Hepatocyte (in vitro differentiated cells): Measurements from ENCODE around the gene TMEM114.

Experiments used
- EZH2 ChIP-seq: fragments of 200-600 bp; sonication (generic); IDR thresholded peaks from 2 replicates; pipeline ENCODE4 v1.6.1; 2016; ENCODE audit warnings: antibody characterized with exemption, mild to moderate bottlenecking, borderline replicate concordance
- EZH2phosphoT487 ChIP-seq: fragments of 200-600 bp; sonication (generic); IDR thresholded peaks from one replicate; pipeline ENCODE4 v1.6.1; 2018; ENCODE audit warnings: antibody characterized with exemption, mild to moderate bottlenecking, low read depth, moderate library complexity; ENCODE audit not compliant: unreplicated experiment, severe bottlenecking
- TF ChIP-seq, protein P1 (sequence below): fragments of 200-600 bp; sonication (generic); IDR thresholded peaks from 2 replicates; pipeline ENCODE4 v1.5.1; 2016; ENCODE audit warnings: antibody characterized with exemption, mild to moderate bottlenecking; ENCODE audit not compliant: poor library complexity

DNA sequence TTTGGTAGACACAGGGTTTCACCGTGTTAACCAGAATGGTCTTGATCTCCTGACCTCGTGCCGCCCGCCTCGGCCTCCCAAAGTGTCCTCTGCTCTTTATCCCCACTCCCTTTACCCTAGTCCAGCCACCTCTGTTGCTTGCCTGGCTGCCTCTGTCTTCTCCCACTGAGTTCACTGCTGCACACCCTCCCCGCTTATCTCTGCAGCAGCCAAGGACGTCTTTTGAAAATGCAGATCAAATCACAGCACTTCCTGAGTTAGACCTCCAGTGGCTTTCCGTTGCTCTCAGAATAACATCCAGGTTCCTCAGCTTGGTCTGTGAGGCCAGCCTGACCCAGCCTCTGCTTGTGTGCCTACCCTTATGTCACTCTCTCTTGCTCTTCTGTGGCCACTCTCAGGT, 36.6 kb upstream of the TMEM114 start:
- TF ChIP-seq, protein P1, sequence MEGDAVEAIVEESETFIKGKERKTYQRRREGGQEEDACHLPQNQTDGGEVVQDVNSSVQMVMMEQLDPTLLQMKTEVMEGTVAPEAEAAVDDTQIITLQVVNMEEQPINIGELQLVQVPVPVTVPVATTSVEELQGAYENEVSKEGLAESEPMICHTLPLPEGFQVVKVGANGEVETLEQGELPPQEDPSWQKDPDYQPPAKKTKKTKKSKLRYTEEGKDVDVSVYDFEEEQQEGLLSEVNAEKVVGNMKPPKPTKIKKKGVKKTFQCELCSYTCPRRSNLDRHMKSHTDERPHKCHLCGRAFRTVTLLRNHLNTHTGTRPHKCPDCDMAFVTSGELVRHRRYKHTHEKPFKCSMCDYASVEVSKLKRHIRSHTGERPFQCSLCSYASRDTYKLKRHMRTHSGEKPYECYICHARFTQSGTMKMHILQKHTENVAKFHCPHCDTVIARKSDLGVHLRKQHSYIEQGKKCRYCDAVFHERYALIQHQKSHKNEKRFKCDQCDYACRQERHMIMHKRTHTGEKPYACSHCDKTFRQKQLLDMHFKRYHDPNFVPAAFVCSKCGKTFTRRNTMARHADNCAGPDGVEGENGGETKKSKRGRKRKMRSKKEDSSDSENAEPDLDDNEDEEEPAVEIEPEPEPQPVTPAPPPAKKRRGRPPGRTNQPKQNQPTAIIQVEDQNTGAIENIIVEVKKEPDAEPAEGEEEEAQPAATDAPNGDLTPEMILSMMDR, result no peak
- TF ChIP-seq EZH2, result no peak
- TF ChIP-seq EZH2phosphoT487, result no peak
